PC-3 (cell line): ENCODE data around the gene ANKRD40.
A peak's percentile ranks its signal among the peaks of the same experiment; 100 is the strongest.

ENCODE experiments used
- CTCF ChIP-seq: fragments of 300-600 bp; sonication (generic); conservative IDR thresholded peaks from 2 replicates; pipeline ENCODE4 v1.5.1; 2017; ENCODE audit warnings: antibody characterized with exemption, low read depth, mild to moderate bottlenecking, low read length
- EZH2 ChIP-seq: fragments of 300-600 bp; sonication (generic); IDR thresholded peaks from one replicate; pipeline ENCODE4 v1.6.1; 2017; ENCODE audit warnings: antibody characterized with exemption, mild to moderate bottlenecking, low read length; ENCODE audit not compliant: unreplicated experiment

DNA sequence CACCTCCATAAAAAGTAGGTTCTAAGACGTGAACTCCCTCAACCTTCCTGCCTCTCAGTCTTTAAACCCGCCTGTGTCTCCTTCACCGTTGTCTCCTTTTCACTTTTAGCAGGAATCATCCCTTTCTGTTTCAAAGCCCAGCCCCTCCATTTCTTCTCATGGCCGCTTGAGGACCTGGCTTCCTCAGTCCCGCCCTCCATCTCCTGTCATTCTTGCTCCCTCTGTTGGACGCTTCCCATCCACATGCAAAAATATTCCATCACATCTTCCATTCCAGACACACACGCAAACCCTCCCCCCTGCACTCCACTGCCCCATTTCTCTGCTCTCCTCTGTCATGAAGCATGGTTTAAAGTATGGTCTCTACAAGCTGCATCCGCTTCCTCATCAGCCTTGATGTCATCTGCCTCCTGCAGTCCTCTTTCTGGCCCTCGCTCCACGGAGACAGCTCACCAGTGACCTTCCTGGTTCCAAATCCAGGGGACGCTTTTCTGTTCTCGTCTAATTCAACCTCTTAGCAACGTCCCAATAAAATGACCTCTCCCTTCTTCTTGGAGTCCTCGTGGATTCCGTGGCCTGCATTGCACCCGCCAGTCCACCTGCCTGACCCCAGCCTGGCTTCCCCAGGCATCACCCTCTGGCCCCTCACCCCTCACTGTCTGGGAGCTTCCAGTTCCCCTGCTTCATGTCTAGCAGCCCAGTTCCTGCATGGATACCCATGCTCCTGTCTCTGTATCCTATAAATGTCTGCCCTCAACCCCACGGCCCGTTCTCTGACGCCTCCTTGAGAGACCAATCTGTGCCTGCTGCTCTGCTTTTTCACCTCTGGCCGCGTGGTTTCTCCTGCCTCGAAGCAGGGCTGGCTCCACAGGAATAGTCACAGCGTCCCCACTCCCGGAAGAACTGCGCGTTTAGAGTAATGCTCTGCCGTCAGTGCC is 26.2 kb downstream of the ANKRD40 start:
- TF ChIP-seq CTCF: peak; percentile 86
- no peak for TF ChIP-seq EZH2
